ENCODE results near the gene GTF3C2. TPM values are rescaled to one million over a fixed set of nuclear protein-coding genes. Genes with fewer than 3 reads are reported as not detected.
"Not testable (repeated sequence)": the region's sequence is repeated elsewhere in the genome, so short reads cannot be mapped to it uniquely, and the experiment has no call there.

The GTF3C2 gene
- total RNA-seq, 2 experiments from 2014 or later: 60.3 to 70.2 TPM

- peaks cover 50% of the 10 kb centered on the region for H3K36me3 Mint-ChIP-seq (ENCODE audit: low read depth)
- POLR2A ChIA-PET: interaction anchor here (0.5 to 1.6 kb wide), 3 partner anchors 14 to 883 kb away, joined by 3 to 10 read pairs (median 10); partner anchors contain the start of gene GTF3C2
- peaks cover 39% of the 10 kb centered on the region for H3K4me1 Mint-ChIP-seq
- CTCF ChIA-PET: interaction anchor here (0.5 to 2.9 kb wide), 12 partner anchors 10 to 313 kb away, joined by 3 to 18 read pairs (median 4); partner anchors contain the start of genes PPM1G, SLC4A1AP and ZNF513
- DNase-seq (peak; percentile 99), ATAC-seq (peak; percentile 95)
- intact Hi-C loops (cut with DNase I, micrococcal nuclease): loop anchor here (1.0 to 5.0 kb wide), 18 partner anchors 10 to 522 kb away; partner anchors contain the start of genes GTF3C2 (in 2 of the 2), IFT172 (in 2 of the 2), MPV17 (in 2 of the 2) and NRBP1 (in 2 of the 2)
- peak within 1 kb of the TSS; percentile 95 for H3K27ac Mint-ChIP-seq
- H3K9me3 Mint-ChIP-seq (ENCODE audit: low read depth): no peaks in the 10 kb centered on the region
- no peaks in the 10 kb centered on the region for H3K27me3 Mint-ChIP-seq
- H3K4me3 Mint-ChIP-seq: peak within 1 kb of the TSS; percentile 90
These were observed 13.7 kb upstream of the GTF3C2 start, which contains the start of the genes EIF2B4 and SNX17 for GRCh38 chr2:27370026-27370815. EIF2B4 (minus strand) TSS chr2:27370338; CDS start chr2:27370314, 24 bp downstream. SNX17 (plus strand) TSS chr2:27370616; CDS start chr2:27370744, 128 bp downstream.

DNA sequence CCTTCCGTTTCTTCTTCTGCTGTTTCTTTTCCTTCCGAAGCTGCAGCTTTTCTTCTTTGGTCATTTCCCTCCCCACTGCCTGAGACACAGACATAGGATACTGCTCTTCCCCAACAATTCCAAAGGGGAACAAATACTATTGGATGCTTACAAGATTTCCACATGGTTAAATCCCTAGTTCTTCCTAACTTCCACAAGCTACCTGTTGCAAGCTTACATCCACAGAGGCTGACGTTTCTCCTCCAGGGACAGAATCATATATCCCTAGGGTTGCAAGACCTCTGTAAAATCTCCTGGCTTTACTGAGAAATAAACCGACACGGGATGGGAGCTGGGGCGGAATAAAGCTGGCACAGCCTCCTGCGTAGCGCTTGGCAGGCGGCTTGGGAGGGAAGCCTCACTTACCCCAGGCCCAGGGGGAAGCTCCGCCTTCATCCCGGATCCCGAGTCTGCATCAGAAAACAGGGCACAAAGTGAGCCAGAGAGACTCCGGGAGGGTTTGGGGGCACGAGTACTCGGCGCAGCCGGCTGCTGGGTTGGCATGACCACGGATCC lies 13.0 kb upstream of the GTF3C2 start:
- Mint-ChIP-seq H3K27ac (peak overlapping the region; percentile 85), H3K9me3 (ENCODE audit: low read depth) (no peaks in the 10 kb centered on the region), H3K27me3 (no peaks in the 10 kb centered on the region), H3K36me3 (ENCODE audit: low read depth) (peaks cover 48% of the 10 kb centered on the region), H3K4me1 (peaks cover 39% of the 10 kb centered on the region), H3K4me3 (peak overlapping the region; percentile 90)
- ATAC-seq (peak; percentile 7), DNase-seq (no peak)
- intact Hi-C loops (cut with DNase I, micrococcal nuclease): loop anchor here (1.0 to 5.0 kb wide), 18 partner anchors 11 to 523 kb away; partner anchors contain the start of genes GTF3C2 (in 2 of the 2), IFT172 (in 2 of the 2), MPV17 (in 2 of the 2) and NRBP1 (in 2 of the 2)
- POLR2A ChIA-PET: interaction anchor here (0.5 to 1.6 kb wide), 3 partner anchors 13 to 883 kb away, joined by 3 to 10 read pairs (median 10); partner anchors contain the start of gene GTF3C2
- CTCF ChIA-PET: interaction anchor here (0.5 to 2.9 kb wide), 16 partner anchors 9 to 1639 kb away, joined by 3 to 10 read pairs (median 4); partner anchors contain the start of genes GTF3C2, PPM1G and SLC4A1AP

DNA sequence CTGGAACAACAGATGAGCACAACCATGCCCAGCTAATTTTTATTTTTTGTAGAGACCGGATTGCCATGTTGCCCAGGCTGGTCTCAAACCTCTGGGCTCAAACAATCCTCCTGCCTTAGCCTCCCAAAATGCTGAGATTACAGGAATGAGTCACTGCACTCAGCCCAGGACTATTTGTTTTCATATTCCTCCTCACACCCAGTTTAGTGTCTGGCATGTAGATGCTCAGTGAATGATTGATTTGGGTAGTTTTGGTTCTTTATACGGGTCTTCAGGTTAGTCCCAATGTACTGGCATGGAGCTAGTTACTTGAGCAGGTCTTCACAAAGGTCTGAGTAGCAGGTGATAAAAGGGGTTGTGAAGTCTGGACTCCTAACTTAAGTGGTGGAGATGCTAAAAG lies 7.4 kb upstream of the GTF3C2 start:
- CTCF ChIA-PET: no interaction called here
- H3K4me1 Mint-ChIP-seq: peaks cover 28% of the 10 kb centered on the region
- DNase-seq: no peak
- intact Hi-C loops (cut with DNase I, micrococcal nuclease): no loop called here
- no peaks in the 10 kb centered on the region for H3K27me3 Mint-ChIP-seq
- peaks cover 33% of the 10 kb centered on the region for H3K36me3 Mint-ChIP-seq (ENCODE audit: low read depth)
- peak; percentile 34 for ATAC-seq
- POLR2A ChIA-PET: interaction anchor here (0.6 kb wide), 1 partner anchor 166 kb away, joined by 3 read pairs; no protein-coding TSS in a partner anchor
- peak overlapping the region; percentile 5 for H3K27ac Mint-ChIP-seq
- no peaks in the 10 kb centered on the region for H3K9me3 Mint-ChIP-seq (ENCODE audit: low read depth)
- no peak overlapping the region for H3K4me3 Mint-ChIP-seq

GRCh38 chr2:27362678-27363420 lies 6.3 kb upstream of the GTF3C2 start:
- Mint-ChIP-seq H3K4me1 (peaks cover 32% of the 10 kb centered on the region), H3K4me3 (no peak overlapping the region), H3K36me3 (ENCODE audit: low read depth) (peaks cover 35% of the 10 kb centered on the region), H3K27me3 (no peaks in the 10 kb centered on the region), H3K9me3 (ENCODE audit: low read depth) (no peaks in the 10 kb centered on the region), H3K27ac (no peak overlapping the region)
- ChIA-PET CTCF (no interaction called here), POLR2A (interaction anchor here (0.6 kb wide), 1 partner anchor 23 kb away, joined by 5 read pairs; no protein-coding TSS in a partner anchor)
- no peak for ATAC-seq
- intact Hi-C loops (cut with DNase I, micrococcal nuclease): no loop called here
- no peak for DNase-seq

- no peaks in the 10 kb centered on the region for H3K9me3 Mint-ChIP-seq (ENCODE audit: low read depth)
- peaks cover 51% of the 10 kb centered on the region for H3K4me1 Mint-ChIP-seq
- peak; percentile 28 for ATAC-seq
- POLR2A ChIA-PET: interaction anchor here (1.4 to 2.0 kb wide), 3 partner anchors 13 to 273 kb away, joined by 3 to 10 read pairs (median 5); partner anchors contain the start of genes CCDC121 and GPN1
- H3K27ac Mint-ChIP-seq: peak overlapping the region; percentile 100
- H3K27me3 Mint-ChIP-seq: no peaks in the 10 kb centered on the region
- H3K36me3 Mint-ChIP-seq (ENCODE audit: low read depth): peaks cover 21% of the 10 kb centered on the region
- CTCF ChIA-PET: interaction anchor here (1.0 to 1.5 kb wide), 2 partner anchors 13 to 76 kb away, joined by 4 to 5 read pairs; no protein-coding TSS in a partner anchor
- intact Hi-C loops (cut with DNase I, micrococcal nuclease): loop anchor here (1.0 to 5.0 kb wide), 20 partner anchors 14 to 1035 kb away; partner anchors contain the start of genes ATRAID (in 2 of the 2), EIF2B4 (in 2 of the 2), IFT172 (in 2 of the 2) and MPV17 (in 2 of the 2)
- peak overlapping the region; percentile 98 for H3K4me3 Mint-ChIP-seq
- no peak for DNase-seq
These were observed 545 bp downstream of the GTF3C2 start for GRCh38 chr2:27356056-27356381.

- intact Hi-C loops (cut with DNase I, micrococcal nuclease): no loop called here
- no peaks in the 10 kb centered on the region for H3K9me3 Mint-ChIP-seq (ENCODE audit: low read depth)
- POLR2A ChIA-PET: no interaction called here
- H3K36me3 Mint-ChIP-seq (ENCODE audit: low read depth): peaks cover 24% of the 10 kb centered on the region
- H3K27me3 Mint-ChIP-seq: no peaks in the 10 kb centered on the region
- CTCF ChIA-PET: interaction anchor here (0.7 to 1.1 kb wide), 4 partner anchors 15 to 231 kb away, joined by 3 to 4 read pairs (median 4); partner anchors contain the start of genes ABHD1 and MPV17
- peak overlapping the region; percentile 28 for H3K4me3 Mint-ChIP-seq
- ATAC-seq: no peak
- no peak overlapping the region for H3K27ac Mint-ChIP-seq
- no peak for DNase-seq
- peaks cover 51% of the 10 kb centered on the region for H3K4me1 Mint-ChIP-seq
These were observed 2.0 kb downstream of the GTF3C2 start for GRCh38 chr2:27354597-27354927.

DNA sequence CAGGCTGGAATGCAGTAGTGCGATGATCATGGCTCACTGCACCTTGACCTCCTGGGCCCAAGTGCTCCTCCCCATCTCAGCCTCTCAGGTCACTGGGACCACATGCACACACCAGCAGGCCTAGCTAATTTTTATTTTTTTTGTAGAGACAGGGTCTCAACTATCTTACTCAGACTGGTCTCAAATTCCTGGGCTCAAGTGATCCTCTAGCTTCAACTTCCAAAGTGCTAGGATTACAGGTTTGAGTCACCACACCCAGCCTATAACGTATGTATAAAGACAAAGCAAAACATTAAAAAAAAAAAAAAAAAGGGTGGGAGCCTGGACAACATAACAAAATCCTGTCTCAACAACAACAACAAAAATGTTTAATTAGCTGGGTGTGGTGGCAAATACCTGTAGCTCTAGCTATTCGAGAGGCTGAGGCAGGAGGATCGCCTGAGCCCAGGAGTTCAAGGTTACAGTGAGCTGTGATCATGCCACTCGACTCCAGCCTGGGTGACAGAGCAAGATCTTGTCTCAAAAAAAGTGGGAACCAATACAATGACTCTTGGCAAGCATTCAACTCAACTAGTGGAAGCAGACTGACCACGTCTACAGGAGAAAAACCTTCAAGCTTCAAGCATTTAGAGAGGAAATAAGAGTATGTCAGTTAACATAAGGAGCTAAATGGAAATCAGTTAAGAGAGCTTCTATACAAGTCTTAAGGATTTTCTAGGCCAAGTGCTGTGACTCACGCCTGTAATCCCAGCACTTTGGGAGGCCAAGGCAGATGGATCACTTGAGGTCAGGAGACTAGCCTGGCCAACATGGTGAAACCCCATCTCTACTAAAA lies 2.6 kb downstream of the GTF3C2 start:
- ATAC-seq (no peak), DNase-seq (no peak)
- H3K9me3 Mint-ChIP-seq (ENCODE audit: low read depth): no peaks in the 10 kb centered on the region
- CTCF ChIA-PET: interaction anchor here (0.6 to 1.1 kb wide), 6 partner anchors 16 to 330 kb away, joined by 3 to 4 read pairs (median 4); partner anchors contain the start of genes ABHD1 and MPV17
- H3K4me1 Mint-ChIP-seq: peaks cover 53% of the 10 kb centered on the region
- H3K27ac Mint-ChIP-seq: peak overlapping the region; percentile 31
- peaks cover 26% of the 10 kb centered on the region for H3K36me3 Mint-ChIP-seq (ENCODE audit: low read depth)
- H3K4me3 Mint-ChIP-seq: peak overlapping the region; percentile 28
- intact Hi-C loops (cut with DNase I, micrococcal nuclease): no loop called here
- POLR2A ChIA-PET: no interaction called here
- H3K27me3 Mint-ChIP-seq: no peaks in the 10 kb centered on the region

- ATAC-seq; POLR2A ChIA-PET; H3K4me3 Mint-ChIP-seq; intact Hi-C loops (cut with DNase I, micrococcal nuclease); H3K9me3 Mint-ChIP-seq (ENCODE audit: low read depth); DNase-seq; H3K27ac Mint-ChIP-seq; H3K27me3 Mint-ChIP-seq: not testable (repeated sequence)
- CTCF ChIA-PET: interaction anchor here (0.6 to 1.1 kb wide), 3 partner anchors 20 to 330 kb away, joined by 3 to 4 read pairs (median 3); partner anchors contain the start of gene ABHD1
- Mint-ChIP-seq H3K36me3 (ENCODE audit: low read depth) (peaks cover 25% of the 10 kb centered on the region), H3K4me1 (peaks cover 50% of the 10 kb centered on the region)
These were observed 3.2 kb downstream of the GTF3C2 start for GRCh38 chr2:27353386-27353761.

- Mint-ChIP-seq H3K27me3 (no peaks in the 10 kb centered on the region), H3K9me3 (ENCODE audit: low read depth) (no peaks in the 10 kb centered on the region), H3K36me3 (ENCODE audit: low read depth) (peaks cover 20% of the 10 kb centered on the region), H3K4me1 (peaks cover 44% of the 10 kb centered on the region), H3K4me3 (peak overlapping the region; percentile 13), H3K27ac (peak overlapping the region; percentile 51)
- ATAC-seq (peak; percentile 24), DNase-seq (peak; percentile 19)
- ChIA-PET POLR2A (interaction anchor here (1.0 kb wide), 1 partner anchor 28 kb away, joined by 3 read pairs; no protein-coding TSS in a partner anchor), CTCF (interaction anchor here (0.6 to 1.2 kb wide), 10 partner anchors 12 to 301 kb away, joined by 3 to 4 read pairs (median 3); no protein-coding TSS in a partner anchor)
- intact Hi-C loops (cut with DNase I, micrococcal nuclease): no loop called here
These were observed 4.6 kb downstream of the GTF3C2 start for GRCh38 chr2:27351802-27352598.
